Dermis microvascular lymphatic vessel endothelial cell (primary cell): ENCODE measurements around the gene HTR2B. TPM values are rescaled to one million over a fixed set of nuclear protein-coding genes. Genes with fewer than 3 reads are reported as not detected.
"Not testable (repeated sequence)": the region's sequence is repeated elsewhere in the genome, so short reads cannot be mapped to it uniquely, and the experiment has no call there.

Experiments used
- DNase-seq, 2 donors: peaks; one replicate each; pipeline versions ENCODE4 v3.0.0 to v3.0.0-alpha.2; 2010; ENCODE audit warnings: low read depth in 2 of 2
- total RNA-seq: library from RNA; depleted of rRNA; stranded (reverse); fragments of >200 nt; gene quantifications from 2 replicates; pipeline ENCODE4 v1.2.1, GENCODE V29; 2014

Gene HTR2B
- total RNA-seq, 1 donor from 2014 or later = 0.64 TPM

- no peak for DNase-seq
Measured at GRCh38 chr2:231094736-231095346, 30.0 kb downstream of the HTR2B start.

GRCh38 chr2:231093933-231094332 is 30.9 kb downstream of the HTR2B start:
- DNase-seq = no peak

GRCh38 chr2:231088754-231089153 is 36.1 kb downstream of the HTR2B start:
- no peak for DNase-seq

GRCh38 chr2:231084565-231084964 is 40.3 kb downstream of the HTR2B start:
- no peak for DNase-seq

GRCh38 chr2:231069379-231070054 is 55.3 kb downstream of the HTR2B start:
- DNase-seq = peak in 1 of 2 donors; percentile 40

- DNase-seq = peak in 1 of 2 donors; percentile 72
Measured at GRCh38 chr2:231068525-231069222, 56.2 kb downstream of the HTR2B start.

- not testable (repeated sequence) for DNase-seq
Measured at GRCh38 chr2:231067531-231067930, 57.3 kb downstream of the HTR2B start.

- DNase-seq = no peak
Measured at GRCh38 chr2:231065966-231066365, 58.9 kb downstream of the HTR2B start.

- no peak for DNase-seq
Measured at GRCh38 chr2:231063347-231063746, 61.5 kb downstream of the HTR2B start.

GRCh38 chr2:231062776-231063175 is 62.1 kb downstream of the HTR2B start:
- DNase-seq = no peak

GRCh38 chr2:231059756-231060155 is 65.1 kb downstream of the HTR2B start:
- no peak for DNase-seq

GRCh38 chr2:231058761-231059550 is 65.9 kb downstream of the HTR2B start:
- peak; percentile 36 to 55 for DNase-seq

Other genes starting within 250 kb of the HTR2B start
- gene GPR55, start 199.8 kb downstream of the HTR2B start, total RNA-seq = not detected in 2 replicates
- gene SPATA3, start 128.9 kb downstream of the HTR2B start, total RNA-seq = not detected in 2 replicates
- not detected in 2 replicates for gene C2orf72, start 87.5 kb downstream of the HTR2B start, total RNA-seq
- gene PSMD1, start 68.2 kb downstream of the HTR2B start, total RNA-seq = 128 and 142 TPM in 2 replicates
- gene ARMC9, start 73.6 kb upstream of the HTR2B start, total RNA-seq = 6.0 and 7.2 TPM in 2 replicates